ENCODE results near the gene PAX1. TPM values are rescaled to one million over a fixed set of nuclear protein-coding genes. Genes with fewer than 3 reads are reported as not detected.

PAX1 gene
- total and polyA plus RNA-seq, 2 of the 13 experiments (the other 11 are each of a cell fraction or from before 2014, with no cell fraction given): not detected

DNA sequence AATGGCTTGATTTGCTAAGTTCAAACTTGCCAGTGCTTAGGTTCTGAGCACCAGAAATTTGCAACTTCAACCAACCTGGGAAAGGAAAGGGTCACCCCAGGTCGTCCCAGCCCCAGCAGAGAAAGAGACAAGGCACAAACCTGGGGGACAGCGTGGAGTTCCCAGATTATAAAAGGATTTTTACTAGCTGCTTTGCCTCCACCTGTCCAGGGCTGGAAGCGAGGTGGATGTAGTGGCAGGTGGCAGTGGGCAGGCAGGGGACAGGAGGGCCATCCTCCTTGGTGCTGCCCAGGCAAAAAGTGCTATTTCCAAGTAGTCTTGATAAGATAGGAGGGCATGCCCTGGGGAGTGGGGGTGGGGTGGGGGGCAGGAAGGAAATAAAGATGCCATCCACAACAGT is 4.9 kb downstream of the PAX1 start:
- H3K79me2 ChIP-seq (ENCODE audit: insufficient read depth, low read length): no peaks in the 10 kb centered on the region
- ATAC-seq (no peak), DNase-seq (ENCODE audit: low spot score) (no peak), FAIRE-seq (no peak)
- H2AFZ ChIP-seq (ENCODE audit: low read length): no peak overlapping the region
- H4K20me1 ChIP-seq (ENCODE audit: insufficient read depth, low read length): no peaks in the 10 kb centered on the region
- no peaks in the 10 kb centered on the region for H3K9me3 ChIP-seq (ENCODE audit: low read length)
- no peak overlapping the region for H3K4me3 ChIP-seq (replicated peaks in 1 of 3; ENCODE audit: insufficient read depth in 1 of 3, low read depth in 2 of 3, low read length in 3 of 3)
- TF ChIP-seq AGO1 (IDR thresholded peaks at IDR 0.05; ENCODE audit: low read depth, low read length, poor library complexity, severe bottlenecking) (no peak), PPARG (CRISPR knock-in tag; conservative IDR thresholded peaks at IDR 0.05) (no peak), HMGXB4 (CRISPR knock-in tag; IDR thresholded peaks at IDR 0.05; ENCODE audit: borderline replicate concordance in 1 of 2, low read depth in 1 of 2) (no peak), ZNF292 (CRISPR knock-in tag; IDR thresholded peaks at IDR 0.05; ENCODE audit: borderline replicate concordance, low read depth) (no peak), TOPORS (CRISPR knock-in tag; IDR thresholded peaks at IDR 0.05) (no peak), ZNF75D (CRISPR knock-in tag; IDR thresholded peaks at IDR 0.05; ENCODE audit: borderline replicate concordance) (no peak), ZNF841 (CRISPR knock-in tag; IDR thresholded peaks at IDR 0.05; ENCODE audit: borderline replicate concordance) (no peak), CREM (IDR thresholded peaks at IDR 0.05) (no peak), CREM (CRISPR knock-in tag; IDR thresholded peaks at IDR 0.05) (no peak), ERF (CRISPR knock-in tag; IDR thresholded peaks at IDR 0.05) (no peak), RAD51 (IDR thresholded peaks at IDR 0.05; ENCODE audit: borderline replicate concordance) (no peak), ZNF589 (CRISPR knock-in tag; conservative IDR thresholded peaks at IDR 0.05) (no peak), ZNF367 (CRISPR knock-in tag; IDR thresholded peaks at IDR 0.05; ENCODE audit: borderline replicate concordance) (no peak), ARID3A (IDR thresholded peaks at IDR 0.05; ENCODE audit: low read depth, low read length) (no peak), ZNF33A (CRISPR knock-in tag; IDR thresholded peaks at IDR 0.05; ENCODE audit: borderline replicate concordance) (no peak)
- TF ChIP-seq, protein P1, sequence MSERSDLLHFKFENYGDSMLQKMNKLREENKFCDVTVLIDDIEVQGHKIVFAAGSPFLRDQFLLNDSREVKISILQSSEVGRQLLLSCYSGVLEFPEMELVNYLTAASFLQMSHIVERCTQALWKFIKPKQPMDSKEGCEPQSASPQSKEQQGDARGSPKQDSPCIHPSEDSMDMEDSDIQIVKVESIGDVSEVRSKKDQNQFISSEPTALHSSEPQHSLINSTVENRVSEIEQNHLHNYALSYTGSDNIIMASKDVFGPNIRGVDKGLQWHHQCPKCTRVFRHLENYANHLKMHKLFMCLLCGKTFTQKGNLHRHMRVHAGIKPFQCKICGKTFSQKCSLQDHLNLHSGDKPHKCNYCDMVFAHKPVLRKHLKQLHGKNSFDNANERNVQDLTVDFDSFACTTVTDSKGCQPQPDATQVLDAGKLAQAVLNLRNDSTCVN (CRISPR knock-in tag; IDR thresholded peaks at IDR 0.05; ENCODE audit: borderline replicate concordance): no peak
- TF ChIP-seq, protein P2, sequence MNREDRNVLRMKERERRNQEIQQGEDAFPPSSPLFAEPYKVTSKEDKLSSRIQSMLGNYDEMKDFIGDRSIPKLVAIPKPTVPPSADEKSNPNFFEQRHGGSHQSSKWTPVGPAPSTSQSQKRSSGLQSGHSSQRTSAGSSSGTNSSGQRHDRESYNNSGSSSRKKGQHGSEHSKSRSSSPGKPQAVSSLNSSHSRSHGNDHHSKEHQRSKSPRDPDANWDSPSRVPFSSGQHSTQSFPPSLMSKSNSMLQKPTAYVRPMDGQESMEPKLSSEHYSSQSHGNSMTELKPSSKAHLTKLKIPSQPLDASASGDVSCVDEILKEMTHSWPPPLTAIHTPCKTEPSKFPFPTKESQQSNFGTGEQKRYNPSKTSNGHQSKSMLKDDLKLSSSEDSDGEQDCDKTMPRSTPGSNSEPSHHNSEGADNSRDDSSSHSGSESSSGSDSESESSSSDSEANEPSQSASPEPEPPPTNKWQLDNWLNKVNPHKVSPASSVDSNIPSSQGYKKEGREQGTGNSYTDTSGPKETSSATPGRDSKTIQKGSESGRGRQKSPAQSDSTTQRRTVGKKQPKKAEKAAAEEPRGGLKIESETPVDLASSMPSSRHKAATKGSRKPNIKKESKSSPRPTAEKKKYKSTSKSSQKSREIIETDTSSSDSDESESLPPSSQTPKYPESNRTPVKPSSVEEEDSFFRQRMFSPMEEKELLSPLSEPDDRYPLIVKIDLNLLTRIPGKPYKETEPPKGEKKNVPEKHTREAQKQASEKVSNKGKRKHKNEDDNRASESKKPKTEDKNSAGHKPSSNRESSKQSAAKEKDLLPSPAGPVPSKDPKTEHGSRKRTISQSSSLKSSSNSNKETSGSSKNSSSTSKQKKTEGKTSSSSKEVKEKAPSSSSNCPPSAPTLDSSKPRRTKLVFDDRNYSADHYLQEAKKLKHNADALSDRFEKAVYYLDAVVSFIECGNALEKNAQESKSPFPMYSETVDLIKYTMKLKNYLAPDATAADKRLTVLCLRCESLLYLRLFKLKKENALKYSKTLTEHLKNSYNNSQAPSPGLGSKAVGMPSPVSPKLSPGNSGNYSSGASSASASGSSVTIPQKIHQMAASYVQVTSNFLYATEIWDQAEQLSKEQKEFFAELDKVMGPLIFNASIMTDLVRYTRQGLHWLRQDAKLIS (CRISPR knock-in tag; IDR thresholded peaks at IDR 0.05): no peak
- intact Hi-C loops (cut with micrococcal nuclease; ENCODE audit: unreplicated experiment): loop anchor here (10.0 kb wide), 1 partner anchor 604 kb away; no protein-coding TSS in a partner anchor
- ChIA-PET POLR2A (no interaction called here), CTCF (ENCODE audit: low intra/inter-chr PET ratio, low total read pairs) (no interaction called here)
- no TSS peak for BruUV-seq (replicated peaks)
- peaks cover 21 to 77% of the 10 kb centered on the region in 2 experiments; a peak in 4 of 5 replicates for H3K27me3 ChIP-seq (ENCODE audit: control insufficient read depth in 1 of 2, insufficient read depth in 2 of 2, low read length in 2 of 2)
- H3K9ac ChIP-seq (ENCODE audit: insufficient read depth, low read depth, low read length): no peak overlapping the region
- 3% methylated on average over 3 of the region's 3 CpGs for WGBS (ENCODE audit: low lambda C conversion rate)
- in situ Hi-C loops (cut with HindIII; ENCODE audit: extremely low pct_ligation_motif_present, low pct_unique_long_range_greater_than_20kb): no loop called here
- no peaks in the 10 kb centered on the region for H3K36me3 ChIP-seq (replicated peaks in 1 of 2; ENCODE audit: control insufficient read depth in 1 of 2, insufficient read depth in 2 of 2, low read length in 2 of 2)
- no peaks in the 10 kb centered on the region for H3K4me1 ChIP-seq (ENCODE audit: insufficient read depth, low read length)
- H3K4me2 ChIP-seq (ENCODE audit: low read depth, low read length): no peak overlapping the region
- no peak overlapping the region for H3K27ac ChIP-seq (ENCODE audit: extremely low read length, insufficient read depth, low read length)

Data from HepG2 (cell line).